EH (cell line): Measurements from ENCODE around the gene C9orf50.
A peak's percentile ranks its signal among the peaks of the same experiment; 100 is the strongest.

Experiments
- DNase-seq: peaks from one replicate; pipeline ENCODE4 v3.0.0-alpha.2; 2015; ENCODE audit warnings: low read depth

The C9orf50 gene

GRCh38 chr9:129591916-129592315, 29.0 kb downstream of the C9orf50 start:
- no peak for DNase-seq

DNA sequence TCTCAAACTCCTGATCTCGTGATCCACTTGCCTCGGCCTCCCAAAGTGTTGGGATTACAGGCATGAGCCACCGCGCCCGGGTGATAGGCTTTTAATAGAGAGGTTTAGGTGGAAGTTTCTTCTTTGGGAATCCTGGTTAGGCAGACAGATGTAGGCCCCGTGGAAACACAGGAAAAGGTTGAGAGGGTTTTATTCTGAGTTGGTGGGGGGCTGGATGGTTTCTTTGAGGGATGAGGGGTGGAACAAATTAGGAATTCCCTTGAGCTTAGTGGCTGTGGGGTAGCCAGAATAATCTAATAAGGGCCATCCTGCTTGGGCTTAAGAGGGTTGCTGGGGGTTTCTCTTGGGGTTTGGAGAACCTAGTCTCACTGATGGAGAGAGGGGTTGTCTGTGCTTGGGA, 30.4 kb downstream of the C9orf50 start:
- no peak for DNase-seq

GRCh38 chr9:129587487-129588262, 33.2 kb downstream of the C9orf50 start:
- DNase-seq: no peak

DNA sequence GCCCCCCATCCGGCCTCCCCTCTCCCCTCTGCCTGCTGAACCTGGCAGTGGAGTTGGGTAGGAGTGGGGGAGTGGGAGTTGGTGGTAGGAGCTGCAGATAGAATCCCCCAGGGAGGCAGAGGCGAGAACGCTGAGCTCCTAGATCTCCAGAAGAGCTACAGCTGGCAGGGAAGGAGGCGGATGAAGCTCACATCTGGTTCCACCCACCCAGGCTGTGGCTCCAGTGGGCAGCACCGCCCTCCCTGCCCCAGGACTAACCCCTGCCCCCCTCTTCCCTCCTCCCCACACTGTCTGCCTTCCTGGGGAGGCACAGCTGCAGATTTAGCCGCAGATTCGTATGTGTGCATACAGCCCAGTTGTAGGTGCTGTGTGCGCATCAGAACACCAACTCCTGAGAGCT, 34.2 kb downstream of the C9orf50 start:
- DNase-seq: no peak

DNA sequence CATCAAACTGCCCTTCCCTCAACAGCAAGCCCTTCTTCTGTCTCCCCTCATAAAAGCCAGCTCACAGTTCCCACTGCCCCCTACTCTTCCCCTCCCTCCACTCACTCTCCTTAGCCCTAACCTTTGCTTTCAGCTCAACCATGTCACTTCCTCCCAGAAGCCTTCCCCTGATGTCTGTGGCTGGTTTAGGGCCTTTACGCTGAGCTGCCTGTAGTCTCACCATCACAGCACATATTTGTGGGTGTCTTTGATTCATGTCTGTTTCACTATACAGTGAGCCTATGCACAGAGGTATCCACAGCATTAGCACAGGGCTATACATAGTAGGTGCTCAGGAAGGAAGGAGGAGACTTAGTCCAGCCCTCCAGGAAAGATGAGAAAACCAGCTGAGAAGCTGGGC, 34.7 kb downstream of the C9orf50 start:
- DNase-seq: no peak

- DNase-seq: no peak
Observed at GRCh38 chr9:129585352-129585751, 35.5 kb downstream of the C9orf50 start.

GRCh38 chr9:129584136-129584535, 36.8 kb downstream of the C9orf50 start:
- peak; percentile 89 for DNase-seq

DNA sequence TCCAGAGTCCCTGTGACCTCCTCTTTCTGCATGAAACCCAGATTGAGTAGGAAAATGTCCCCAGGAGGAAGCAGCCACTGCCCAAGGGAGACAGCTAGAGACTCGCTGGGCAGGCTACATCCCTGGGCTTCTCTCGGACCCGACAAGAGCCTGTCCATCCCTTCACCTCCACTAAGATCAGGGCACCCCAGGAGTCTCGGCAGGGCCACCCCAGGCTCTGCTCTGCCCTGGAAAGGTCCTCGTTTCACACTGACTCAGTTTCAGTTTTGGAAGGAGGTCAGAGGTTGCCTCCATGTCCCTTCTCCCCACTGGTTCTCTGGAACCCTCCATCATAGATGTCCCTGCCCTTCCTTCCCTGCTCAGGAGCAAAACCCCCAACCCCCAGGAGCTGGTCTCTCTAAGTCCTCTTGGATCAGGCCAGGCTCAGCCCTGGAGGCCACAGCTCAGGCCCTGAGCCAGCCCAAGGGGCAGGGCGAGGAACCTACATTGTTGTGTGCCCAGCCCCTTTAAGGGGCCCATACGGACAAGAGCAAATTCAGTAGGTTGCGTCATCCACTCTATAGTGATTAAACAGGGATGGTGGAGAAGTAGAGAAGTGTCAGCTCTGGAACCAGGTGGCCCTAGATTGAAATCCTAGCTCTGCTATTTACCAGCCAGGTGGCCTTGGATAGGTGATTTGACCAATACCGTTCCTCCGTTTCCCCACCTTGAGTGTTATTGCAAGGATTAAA, 37.4 kb downstream of the C9orf50 start:
- no peak for DNase-seq

DNA sequence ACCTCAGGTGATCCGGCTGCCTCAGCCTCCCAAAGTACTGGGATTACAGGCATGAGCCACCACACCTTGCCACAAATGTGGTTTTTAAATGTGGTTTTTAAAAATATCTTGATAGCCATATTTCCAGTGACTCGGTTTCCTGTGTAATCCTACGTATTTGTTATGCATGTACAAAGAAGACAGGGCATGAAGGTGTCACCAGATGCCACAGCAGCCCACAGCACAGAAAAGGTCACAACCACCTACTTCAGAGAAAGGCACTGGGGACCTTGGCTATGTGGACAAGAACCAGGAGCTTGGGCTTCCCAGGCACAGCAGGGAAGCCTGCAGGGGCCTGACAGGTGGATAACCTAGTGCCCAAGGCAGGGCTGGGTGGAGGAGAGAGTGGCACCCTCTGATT, 38.0 kb downstream of the C9orf50 start:
- no peak for DNase-seq

DNA sequence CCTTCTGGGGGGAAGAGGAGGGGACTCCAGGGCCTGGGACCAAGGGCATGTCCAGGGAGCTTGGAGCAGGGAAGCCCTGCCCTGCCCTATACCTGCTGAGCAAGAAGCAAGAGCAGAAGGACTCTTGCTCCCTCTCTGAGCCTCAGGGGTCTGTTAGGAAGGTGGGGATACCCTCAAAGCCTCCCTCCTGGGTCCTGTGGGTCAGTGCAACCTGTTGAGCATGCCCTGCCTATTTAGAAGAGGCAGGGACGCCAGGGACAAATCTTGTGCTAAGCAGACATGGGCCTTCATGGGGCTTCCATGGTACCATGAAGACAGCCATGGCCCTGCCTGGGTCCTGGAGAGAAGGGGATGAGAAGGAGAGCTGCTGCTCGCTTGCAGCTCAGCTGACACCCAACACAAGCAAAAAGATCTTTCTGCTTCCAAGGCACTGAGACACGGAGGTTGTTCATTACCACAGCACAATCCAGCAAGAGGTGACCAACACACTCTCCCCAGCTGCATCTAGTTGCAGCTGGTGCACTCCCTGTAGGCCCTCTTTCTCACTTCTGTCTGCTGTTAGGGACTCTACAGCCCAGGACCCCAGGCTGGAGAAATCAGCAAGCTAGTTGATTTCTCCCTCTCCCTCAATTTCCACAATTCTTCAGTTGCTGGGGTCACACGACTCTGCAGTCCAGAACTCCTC, 39.3 kb downstream of the C9orf50 start:
- no peak for DNase-seq

DNA sequence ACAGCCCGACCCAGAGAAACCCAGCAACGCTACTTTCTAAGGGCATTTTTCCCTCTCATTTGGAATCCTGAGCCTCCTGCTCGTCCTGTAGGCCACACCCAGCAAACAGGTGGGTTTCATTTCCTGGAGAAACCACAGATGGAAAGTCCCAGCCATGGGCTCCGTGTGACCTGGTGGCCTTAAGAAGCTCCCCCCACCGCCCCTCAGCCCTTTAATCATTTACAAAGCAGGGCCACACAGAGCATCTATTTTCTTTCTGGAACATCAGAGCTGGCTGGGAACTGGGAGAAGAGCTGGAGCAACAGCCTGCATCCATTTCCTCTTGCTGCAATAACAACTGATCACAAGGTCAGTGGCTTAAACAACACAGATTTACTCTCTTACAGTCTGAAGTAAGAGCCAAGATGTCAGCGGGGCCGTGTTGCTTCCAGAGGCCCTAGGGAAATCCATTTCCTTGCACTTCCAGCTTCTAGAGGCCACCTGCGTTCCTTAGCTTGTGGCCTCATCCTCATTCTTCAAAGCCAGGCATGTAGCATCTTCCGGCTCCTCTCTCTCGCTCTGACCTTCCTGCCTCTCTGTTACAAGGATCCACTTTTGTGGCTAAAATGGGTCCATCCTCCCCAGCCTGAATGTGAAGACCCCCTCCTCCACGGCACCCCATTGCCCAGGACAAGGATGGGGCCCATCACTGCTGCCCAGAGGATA, 40.5 kb downstream of the C9orf50 start:
- no peak for DNase-seq

DNA sequence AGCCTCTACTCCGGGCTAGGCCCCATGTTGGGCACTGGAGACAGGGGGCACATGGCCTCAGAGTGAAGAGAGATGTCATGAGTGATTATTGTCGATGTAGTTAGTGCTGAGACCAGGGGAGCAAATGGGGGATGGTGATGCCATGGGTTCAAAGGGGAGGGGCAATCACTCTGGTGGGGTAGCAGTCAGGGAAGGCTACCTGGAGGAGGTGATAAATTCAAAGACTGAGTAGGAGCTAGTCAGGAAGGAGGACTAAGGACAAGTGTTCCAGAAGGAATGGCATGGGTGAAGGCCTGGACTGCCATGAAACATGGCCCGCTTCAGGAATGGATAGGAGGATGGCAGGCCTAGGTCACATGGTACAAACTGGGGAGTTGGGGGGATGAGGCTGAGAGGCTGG, 41.6 kb downstream of the C9orf50 start:
- no peak for DNase-seq

- DNase-seq: peak; percentile 84
Observed at GRCh38 chr9:129576546-129577543, 44.1 kb downstream of the C9orf50 start.

DNA sequence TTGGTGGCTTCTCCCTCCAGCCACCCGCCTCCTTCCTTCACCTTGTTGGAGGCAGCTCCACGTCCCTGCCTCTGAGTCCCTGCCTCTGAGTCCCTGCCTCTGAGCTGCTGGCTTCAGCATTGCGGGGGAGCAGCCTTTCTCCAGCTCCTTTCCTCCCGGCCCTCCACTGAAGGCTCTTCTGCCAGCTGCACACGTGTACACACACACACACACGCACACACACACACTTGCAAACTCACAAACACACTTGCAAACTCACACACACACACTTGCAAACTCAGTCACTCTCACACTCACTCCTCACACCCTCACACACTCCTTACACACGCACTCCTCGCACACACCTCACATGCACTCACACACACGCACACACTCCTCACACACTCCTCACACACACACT, 45.1 kb downstream of the C9orf50 start:
- DNase-seq: peak; percentile 54

GRCh38 chr9:129574911-129575585, 45.9 kb downstream of the C9orf50 start:
- DNase-seq: peak; percentile 89

GRCh38 chr9:129573977-129574376, 46.9 kb downstream of the C9orf50 start:
- DNase-seq: no peak

- DNase-seq: no peak
Observed at GRCh38 chr9:129572517-129572916, 48.4 kb downstream of the C9orf50 start.

DNA sequence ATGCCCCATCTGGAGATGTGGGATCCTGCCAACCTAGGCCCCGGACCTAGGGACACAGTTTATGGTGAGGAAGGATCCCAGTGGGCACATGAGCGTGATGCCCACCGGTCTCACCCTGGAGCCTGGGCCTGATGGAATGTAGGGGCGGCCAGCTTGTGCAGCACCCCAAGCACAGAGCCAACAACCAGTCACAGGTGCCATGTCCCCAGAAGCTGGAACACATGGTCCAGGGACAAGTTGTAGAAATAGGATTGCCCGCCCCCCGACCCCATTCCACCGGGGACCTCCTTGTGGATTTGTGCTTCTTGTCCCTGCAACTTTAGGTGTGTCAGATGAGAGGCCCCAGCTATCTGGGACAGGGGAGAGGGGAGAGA, 48.9 kb downstream of the C9orf50 start:
- no peak for DNase-seq

- DNase-seq: peak; percentile 20
Observed at GRCh38 chr9:129571298-129572051, 49.4 kb downstream of the C9orf50 start.
